ENCODE data around the gene VEZT. TPM values are rescaled to one million over a fixed set of nuclear protein-coding genes. Genes with fewer than 3 reads are reported as not detected.
A peak's percentile ranks its signal among the peaks of the same experiment; 100 is the strongest.

The VEZT gene
- polyA plus RNA-seq, 4 donors: 65.6 to 89.7 (median 80.0) TPM

DNA sequence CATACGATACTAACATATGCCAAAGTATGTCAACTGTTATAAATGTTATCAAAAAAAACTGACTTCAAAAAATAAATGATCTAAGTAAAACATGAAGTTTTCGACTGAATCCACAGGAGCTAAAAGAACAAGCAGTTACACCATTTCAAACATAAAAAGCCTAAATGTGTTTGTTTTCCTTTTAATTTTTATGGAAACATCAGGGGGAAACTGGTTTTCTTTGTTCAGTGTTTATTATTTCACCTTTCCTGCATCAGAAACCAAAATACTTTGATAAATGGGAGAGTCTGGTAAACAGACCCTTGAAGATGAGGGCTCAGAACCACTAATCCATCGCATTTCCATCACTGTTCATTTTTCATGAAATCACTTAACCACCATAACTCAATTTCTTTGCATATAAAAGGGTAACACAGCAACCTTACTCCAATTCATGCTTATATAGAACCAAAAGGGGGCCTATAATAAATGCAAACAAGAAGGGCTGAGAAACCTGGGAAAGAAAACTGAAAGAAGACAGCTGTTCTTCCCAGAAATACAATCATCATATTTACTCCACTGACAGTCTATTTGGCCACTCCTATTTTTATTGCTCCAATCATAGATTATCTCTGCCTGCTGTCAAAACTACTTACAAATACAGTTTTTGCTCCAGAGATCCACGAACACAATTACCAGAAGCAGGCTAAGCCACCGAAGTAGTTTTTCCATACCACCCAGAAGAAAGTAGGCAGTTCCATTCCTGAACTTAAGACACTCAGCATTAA lies 17.3 kb upstream of the VEZT start:
- DNase-seq (ENCODE audit: low read depth in 4 of 4, low spot score in 3 of 4): no peak

DNA sequence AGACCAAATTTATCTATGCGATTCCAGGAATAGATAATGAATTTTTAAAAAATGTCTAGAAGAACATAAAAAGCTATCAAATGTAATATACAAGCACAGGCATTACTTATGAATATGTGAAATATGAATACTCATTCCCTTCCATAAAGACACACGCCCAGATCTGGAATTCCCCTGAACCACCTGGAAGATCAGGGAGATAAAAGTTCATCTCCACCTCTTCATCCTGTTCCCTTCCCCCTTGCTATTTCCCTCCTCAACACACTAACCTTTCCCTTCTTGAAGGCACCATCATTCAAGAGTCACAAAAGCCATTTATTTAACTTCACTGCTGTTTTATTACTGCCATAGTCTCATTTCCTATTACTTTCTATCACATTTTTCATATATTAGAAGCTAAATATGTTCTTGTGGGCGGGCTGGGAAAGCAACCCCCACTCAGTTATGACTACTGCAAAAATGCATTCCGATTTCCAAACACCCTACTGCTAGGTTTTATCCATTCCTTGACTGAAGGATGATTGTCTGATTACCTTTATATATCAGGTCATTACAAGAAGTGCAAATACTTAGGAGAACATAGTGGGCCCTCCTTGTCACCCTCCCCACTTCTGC lies 16.4 kb upstream of the VEZT start:
- DNase-seq (ENCODE audit: low read depth in 4 of 4, low spot score in 3 of 4): no peak

DNA sequence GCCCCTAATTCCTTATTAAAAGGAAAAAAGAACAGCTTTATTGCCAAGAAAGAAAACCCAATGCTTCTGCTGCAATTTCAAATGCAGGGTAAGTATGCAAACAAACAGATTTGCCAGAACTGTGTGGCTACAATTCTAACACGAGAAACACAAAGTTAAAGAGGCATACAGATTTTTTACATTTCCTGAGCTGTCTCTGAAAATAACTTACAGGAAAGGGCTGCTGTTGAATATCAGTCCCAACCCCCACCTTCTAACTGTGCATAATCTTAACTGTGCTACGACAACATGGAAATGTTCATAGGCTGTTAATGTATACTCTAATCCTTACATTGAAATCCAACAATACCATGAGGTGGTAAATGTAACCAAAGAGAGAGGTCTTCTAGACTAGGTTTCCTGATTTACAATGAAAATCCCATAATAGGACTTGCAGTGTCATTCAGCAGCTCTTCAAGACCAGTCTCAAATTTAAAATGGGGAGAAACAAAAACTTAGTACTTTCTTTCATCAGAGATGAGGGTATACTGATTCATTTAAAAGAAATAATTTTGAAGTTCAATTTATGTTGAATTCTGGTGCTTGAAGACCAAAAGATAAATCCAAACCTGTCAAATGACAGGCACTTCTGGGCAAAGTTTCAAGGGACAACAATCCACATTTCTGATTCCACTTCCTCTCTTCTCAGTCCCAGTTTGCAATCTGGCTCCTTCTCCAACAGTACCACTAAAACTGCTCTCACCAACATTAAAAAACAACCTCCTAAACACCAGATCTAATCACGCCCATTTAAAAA lies 14.7 kb upstream of the VEZT start:
- no peak for DNase-seq (ENCODE audit: low read depth in 4 of 4, low spot score in 3 of 4)

DNA sequence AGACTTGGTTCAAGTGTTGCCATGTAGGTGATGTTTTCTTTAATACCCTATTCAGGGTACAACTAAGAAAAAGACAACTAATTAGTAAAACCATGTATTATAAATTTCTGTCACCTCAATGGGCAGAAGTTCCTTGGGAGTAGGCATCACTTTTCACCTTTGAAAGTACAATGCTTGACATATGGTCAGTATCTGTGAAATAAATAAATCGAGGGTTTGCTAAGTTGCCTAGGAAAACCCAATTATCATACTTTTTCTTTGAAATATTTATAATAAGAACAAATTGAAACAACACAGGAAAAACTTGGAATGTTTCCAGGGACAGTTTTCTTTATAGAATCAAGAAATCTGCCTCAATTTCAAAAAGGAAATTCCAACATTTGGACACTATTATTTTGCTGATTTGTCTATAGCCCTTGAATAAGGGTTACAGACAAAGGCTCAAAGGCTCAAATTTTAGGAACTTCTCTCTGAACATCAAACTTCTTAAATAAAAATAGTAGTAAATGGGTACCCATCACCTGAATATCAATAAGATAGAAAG lies 14.0 kb upstream of the VEZT start:
- DNase-seq (ENCODE audit: low read depth in 4 of 4, low spot score in 3 of 4): no peak

DNA sequence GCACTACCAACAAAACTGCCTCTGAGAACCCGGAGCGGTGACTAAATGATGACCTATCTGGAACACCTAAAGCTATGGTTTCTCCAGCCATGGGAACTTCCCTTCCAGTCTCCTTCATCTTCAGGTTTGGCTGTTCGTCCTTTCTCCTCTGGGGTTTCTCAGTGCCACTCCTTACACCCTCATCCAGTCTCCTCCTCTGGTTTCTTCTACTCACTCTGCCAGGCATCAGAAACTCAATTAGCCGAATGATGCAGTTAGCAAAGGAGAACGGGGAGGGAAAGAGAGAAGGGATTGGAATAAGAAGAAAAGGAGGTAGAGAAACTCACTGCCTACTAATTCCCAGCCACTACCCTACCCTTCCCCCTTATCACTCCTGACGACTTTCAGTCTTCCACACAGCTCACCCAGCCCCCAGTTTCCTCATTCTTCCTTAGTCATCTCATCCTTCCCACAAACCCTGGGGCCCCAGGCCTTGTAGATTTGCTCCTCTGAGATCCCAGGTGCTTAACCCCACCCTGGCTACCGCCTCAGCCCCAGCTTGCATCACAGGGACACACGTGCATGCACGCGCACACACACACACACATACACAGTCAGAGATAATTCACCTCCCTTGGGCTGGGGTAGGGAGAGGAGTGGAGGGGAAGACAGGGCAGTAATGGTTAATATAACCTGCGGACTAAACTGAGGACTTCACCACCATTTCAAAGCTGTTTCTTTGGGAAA lies 13.3 kb upstream of the VEZT start:
- DNase-seq (ENCODE audit: low read depth in 4 of 4, low spot score in 3 of 4): no peak

DNA sequence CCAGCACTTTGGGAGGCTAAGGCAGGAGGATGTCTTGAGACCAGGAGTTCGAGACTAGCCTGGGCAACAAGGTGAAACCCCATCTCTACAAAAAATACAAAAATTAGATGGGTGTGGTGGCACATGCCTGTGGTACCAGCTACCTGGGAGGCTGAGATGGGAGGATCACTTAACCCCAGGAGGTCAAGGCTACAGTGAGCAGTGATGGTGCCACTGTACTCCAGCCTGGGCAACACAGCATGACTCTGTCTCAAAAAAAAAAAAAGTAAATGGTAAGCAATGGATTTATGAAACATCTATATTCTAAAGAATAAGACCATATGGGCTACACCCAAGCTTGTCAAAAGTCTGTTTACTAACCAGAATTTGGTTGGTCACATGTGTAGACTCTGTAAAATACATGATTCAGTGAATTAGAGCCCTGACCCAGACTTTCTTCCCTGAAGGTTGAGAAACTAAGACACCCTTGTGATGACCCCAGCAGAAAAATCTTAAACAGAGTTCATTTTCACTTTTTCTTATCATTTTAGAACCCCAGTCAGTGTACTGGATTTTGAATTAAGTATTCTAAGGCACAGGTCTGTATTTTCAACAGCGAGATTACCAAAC lies 12.5 kb upstream of the VEZT start:
- no peak for DNase-seq (ENCODE audit: low read depth in 4 of 4, low spot score in 3 of 4)

DNA sequence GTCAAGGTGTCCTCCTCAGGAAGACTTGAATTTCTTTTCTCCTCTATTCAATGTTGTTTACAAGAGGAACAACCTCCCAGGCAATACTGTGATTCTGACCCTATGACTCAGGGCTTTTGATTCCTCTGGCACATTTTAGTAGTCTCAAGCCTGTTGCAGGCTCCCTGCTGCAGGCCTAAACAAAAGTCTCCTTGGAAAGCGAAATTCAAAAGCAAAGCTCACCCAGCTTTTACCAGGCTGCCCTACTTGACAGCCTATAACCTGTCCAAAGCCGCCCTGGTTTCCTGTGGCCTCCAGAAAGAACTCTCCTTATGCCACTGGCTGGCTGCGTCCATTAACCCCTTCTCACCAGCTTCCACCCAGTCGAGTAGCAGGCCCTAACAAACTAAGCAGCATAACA lies 11.9 kb upstream of the VEZT start:
- DNase-seq (ENCODE audit: low read depth in 4 of 4, low spot score in 3 of 4): no peak

DNA sequence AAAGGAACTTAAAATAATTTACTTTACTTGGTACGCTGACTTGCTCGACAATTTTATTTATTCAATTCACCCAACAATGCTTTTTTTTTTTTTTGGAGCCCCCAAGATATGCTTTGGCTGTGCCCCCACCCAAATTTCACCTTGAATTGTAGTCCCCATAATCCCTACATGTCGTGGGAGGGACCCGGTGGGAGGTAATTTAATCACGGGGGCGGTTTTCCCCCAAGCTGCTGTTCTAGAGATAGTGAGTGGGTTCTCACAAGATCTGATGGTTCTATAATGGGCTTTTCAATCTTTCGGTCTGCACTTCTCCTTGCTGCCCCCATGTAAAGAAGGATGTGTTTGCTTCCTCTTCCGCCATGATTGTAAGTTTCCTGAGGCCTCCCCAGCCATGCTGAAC lies 10.7 kb upstream of the VEZT start:
- no peak for DNase-seq (ENCODE audit: low read depth in 4 of 4, low spot score in 3 of 4)

DNA sequence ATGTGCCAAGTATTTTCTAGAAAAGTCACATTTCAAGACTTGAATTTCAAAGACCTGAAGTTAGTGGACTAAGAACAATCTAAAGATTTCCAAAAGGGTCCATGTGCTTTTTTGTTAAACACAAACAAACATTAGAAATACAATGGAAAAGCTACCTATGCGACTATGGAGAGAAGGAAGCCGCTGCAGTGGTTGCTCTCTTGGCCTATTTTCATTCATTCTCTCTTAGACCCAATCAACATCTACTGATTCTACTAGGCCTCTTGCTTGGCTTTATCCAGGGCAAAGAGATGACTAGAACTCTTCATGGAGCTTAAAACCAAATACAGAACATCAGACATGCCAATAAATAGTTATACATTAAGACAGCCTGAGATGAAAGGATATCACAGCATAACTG lies 10.2 kb upstream of the VEZT start:
- DNase-seq (ENCODE audit: low read depth in 4 of 4, low spot score in 3 of 4): no peak

DNA sequence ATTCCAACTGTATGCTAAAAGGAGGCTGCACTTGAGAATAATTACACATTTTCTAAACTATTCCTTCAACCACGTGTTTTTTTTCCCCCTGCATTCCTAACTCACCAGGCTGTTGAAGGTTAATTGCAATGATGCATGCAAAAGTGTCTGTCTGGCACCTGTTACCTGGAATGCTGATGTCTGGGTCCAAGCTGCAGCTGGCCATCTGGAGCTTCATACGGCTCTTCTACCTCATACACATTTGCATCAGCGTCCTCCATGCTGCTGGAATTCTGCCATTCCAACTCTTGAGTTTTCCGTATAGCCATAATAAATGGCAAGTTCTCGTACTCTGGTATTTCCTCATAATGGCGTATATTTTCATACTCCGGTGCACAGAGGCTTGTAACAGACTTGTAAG lies 8.9 kb upstream of the VEZT start:
- no peak for DNase-seq (ENCODE audit: low read depth in 4 of 4, low spot score in 3 of 4)

DNA sequence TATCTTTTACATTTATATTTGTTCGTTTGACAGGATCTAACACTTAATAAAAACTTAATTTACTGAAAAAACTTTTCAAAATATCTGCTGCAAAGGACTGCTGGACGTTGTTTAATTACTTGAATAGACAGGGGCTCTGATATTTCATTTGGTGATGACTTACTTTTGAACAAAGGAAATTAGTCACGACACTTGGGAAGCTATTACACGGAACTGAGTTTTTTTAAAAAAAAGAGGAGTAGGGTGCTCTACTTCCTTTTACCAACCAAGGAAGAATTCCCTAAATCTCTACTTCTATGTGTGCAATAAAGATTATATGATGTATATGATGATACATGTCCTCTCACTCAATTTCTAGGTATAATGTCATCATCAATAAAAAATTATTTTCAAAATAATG lies 5.0 kb upstream of the VEZT start:
- DNase-seq (ENCODE audit: low read depth in 4 of 4, low spot score in 3 of 4): no peak

DNA sequence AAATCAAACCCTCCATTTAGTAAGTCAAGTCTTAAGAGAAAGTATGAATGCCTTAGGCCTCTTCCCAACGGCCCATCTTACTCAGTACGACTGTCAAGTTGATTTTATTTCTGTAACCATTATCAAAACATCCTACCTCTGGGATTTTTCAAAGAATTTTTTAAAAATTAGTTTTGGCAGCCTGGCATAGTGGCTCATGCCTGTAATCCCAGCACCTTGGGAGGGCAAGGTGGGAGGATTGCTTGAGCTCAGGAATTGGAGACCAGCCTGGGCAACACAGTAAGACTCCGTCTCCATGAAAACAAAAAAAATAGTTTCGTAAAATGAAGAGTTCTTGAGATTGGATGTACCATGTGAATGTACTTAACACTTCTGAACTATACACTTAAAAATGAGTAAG lies 4.5 kb upstream of the VEZT start:
- DNase-seq (ENCODE audit: low read depth in 4 of 4, low spot score in 3 of 4): no peak

DNA sequence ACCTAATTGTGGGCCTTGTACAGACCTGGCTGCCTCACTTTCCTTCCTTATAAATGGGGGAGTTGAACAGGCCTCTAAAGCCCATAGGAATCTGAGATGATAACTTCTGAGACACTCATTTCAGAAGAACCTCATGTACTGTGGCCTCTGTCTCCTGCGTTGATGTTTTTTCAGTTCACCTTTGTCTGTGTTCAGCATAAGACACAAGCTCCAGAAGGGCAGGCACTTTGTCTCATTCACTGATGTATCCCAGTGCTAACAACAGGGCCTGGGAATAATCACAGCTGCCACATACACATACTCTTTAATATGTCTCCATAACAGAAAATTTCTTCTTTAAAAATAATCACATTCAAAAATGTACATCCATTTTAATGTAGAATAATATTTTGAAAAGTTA lies 3.7 kb upstream of the VEZT start:
- no peak for DNase-seq (ENCODE audit: low read depth in 4 of 4, low spot score in 3 of 4)

DNA sequence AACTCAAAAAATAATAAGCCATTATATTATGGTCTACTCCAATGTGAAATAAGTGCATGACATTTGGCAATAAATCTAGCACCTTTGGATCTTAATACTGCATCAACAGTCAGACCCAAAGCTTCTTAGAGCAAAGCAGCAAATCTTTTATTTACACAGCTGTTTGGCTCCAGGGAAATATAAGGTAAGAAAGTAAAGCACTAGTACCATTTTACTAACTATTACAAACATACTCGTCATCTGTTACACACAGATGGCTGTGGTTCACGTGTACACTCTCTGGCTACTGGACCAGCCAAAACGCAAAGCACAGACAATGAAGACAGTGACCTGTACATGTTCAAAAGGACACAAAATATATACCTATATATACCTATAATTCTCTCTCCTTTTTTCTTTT lies 3.1 kb upstream of the VEZT start:
- no peak for DNase-seq (ENCODE audit: low read depth in 4 of 4, low spot score in 3 of 4)

DNA sequence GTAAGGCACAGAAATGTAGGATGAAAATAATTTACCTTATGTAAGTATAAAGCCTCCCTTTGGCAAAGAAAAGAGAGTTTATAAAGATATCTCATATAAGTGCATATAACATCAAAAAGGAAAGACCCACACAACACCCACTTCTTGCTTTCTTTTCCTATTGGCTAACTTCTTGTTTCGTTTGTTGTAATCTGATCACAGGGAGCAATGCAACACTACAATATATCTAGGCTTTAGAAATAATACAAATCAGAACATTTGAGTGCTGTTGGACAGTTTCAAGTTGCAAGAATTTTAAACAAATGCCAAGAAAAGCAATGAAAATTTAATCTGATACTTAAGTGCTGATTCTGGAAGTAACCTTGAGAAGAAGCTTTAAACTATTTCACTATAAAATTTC lies 1.7 kb upstream of the VEZT start:
- no peak for DNase-seq (ENCODE audit: low read depth in 4 of 4, low spot score in 3 of 4)

DNA sequence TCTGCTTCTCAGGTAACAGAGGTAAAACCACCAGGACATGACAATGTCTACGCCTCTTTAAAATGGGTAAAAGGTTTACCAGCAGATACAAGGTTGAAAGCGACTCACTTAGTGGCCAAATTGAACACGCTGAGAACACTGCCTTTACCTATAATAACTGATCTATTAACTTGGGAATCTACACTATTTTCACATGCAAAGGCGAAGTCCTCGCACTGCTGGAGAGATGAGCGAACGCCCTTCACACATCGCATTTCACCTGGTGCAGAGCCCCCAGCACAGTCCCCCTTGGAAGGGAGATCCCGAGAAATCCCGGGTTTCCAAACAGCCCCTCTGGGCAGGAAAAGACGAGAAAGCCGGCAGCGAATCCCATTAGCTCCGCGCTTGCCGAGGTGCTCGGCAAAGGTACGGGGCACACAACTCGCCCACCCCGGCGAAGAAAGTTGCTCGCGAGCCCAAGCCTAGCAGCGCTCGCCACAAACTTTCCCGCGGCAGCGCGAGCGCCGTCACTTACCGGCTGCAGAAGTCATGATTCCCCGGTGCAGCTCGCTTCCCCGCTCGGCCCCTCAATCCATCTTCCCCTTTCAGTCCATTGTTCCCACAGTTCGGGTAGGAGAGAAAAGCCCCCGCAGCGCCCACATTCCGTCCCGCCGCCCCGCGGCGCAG lies 763 bp upstream of the VEZT start:
- peak in 1 of 4 donors; percentile 39 for DNase-seq (ENCODE audit: low read depth in 4 of 4, low spot score in 3 of 4)

DNA sequence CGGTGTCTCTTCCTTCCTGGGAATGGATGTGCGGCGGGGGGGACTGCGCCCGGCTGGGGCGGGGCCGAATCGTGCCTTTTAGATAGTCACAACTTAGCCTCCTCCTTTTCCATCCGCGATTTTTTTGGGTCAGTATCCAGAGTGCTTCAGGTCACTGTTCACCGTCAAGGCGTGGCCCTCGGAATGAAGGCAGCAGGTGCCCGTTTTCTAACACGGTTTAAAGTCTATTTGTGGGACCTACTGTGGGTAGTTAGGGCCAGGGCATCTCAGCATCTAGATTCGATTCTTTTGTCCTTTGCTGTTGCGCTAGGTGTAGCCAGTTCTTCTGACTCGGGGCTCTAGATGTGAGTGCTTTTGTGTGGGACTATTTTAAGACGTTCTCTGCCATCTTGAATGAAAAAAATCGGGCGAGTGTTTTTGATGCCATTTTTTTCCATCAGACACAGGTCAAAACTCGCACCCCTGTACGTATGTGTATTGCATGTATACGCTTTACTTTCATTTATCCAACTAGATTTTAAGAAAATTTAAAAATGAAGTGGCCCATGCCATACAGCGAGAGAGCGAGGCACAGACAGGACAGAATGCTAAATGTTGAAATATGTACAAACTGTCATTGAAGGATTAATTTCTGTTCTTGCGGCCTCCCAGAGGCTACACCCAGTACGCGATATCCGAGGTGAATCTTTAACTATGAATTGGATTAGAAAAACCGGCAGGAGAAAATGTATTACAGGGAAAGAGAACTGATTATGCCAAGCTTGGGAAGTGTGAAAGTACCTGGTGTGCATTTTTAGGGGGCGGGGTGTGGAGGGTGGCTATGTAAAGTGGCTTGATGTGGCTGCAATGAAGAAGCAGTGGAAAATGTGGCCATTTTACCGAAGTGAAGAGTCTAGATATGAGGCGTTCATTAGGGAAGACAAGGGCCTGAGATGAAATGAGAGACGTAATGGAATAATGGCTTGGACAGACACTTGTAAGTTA lies 835 bp downstream of the VEZT start:
- DNase-seq (ENCODE audit: low read depth in 4 of 4, low spot score in 3 of 4): peak in 2 of 4 donors; percentile 45 to 63

DNA sequence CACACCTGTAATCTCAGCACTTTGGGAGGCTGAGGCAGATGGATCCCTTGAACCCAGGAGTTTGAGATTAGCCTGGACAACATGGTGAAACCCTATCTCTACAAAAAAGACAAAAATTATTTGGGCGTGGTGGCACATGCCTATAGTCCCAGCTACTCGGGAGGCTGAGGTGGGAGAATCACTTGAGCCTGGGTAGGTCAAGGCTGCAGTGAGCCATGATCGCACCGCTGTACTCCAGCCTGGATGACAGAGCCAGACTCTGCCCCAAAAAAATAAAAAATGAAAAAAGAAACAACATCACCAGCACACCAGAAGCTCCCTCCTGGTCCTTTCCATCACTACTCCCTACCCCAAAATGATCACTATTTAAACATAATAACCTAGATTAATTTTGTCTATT lies 2.6 kb downstream of the VEZT start:
- no peak for DNase-seq (ENCODE audit: low read depth in 4 of 4, low spot score in 3 of 4)

DNA sequence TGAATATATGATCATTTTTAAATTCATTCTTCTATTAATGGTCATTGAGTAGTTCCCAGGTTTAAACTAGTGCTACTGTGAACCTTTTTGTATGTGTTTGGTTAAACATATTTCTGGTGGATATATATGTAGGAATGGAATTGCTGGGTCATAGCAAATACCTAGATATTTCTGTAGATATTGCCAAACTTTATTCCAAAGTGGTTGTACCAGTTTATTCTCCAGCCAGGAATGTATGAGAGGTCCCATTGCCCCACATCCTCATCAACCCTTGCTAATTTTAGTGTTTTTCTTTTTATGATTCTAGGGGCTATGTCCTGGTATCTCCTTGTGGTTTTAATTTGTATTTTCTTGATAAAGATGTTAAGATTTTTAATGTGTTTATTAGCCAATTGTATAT lies 3.1 kb downstream of the VEZT start:
- no peak for DNase-seq (ENCODE audit: low read depth in 4 of 4, low spot score in 3 of 4)
